CD1c-positive myeloid dendritic cell (primary cell): ENCODE data around the gene MAML3.

Experiments used
- DNase-seq: peaks from one replicate; pipeline ENCODE4 v3.0.0-alpha.2; 2016; ENCODE audit errors: extremely low spot score

Gene MAML3

GRCh38 chr4:139813881-139814280 is 340.1 kb downstream of the MAML3 start:
- peak; percentile 24 for DNase-seq

GRCh38 chr4:139810710-139811109 is 343.3 kb downstream of the MAML3 start:
- no peak for DNase-seq

GRCh38 chr4:139809757-139810140 is 344.2 kb downstream of the MAML3 start:
- no peak for DNase-seq

- no peak for DNase-seq
Observed at GRCh38 chr4:139808808-139809756, 344.9 kb downstream of the MAML3 start.

GRCh38 chr4:139808381-139808807 is 345.6 kb downstream of the MAML3 start:
- no peak for DNase-seq

GRCh38 chr4:139807483-139807882 is 346.5 kb downstream of the MAML3 start:
- DNase-seq = no peak

GRCh38 chr4:139806929-139807328 is 347.1 kb downstream of the MAML3 start:
- no peak for DNase-seq

GRCh38 chr4:139802931-139803330 is 351.1 kb downstream of the MAML3 start:
- no peak for DNase-seq

- no peak for DNase-seq
Observed at GRCh38 chr4:139802488-139802887, 351.5 kb downstream of the MAML3 start.

- no peak for DNase-seq
Observed at GRCh38 chr4:139801895-139802294, 352.1 kb downstream of the MAML3 start.

GRCh38 chr4:139800082-139800481 is 353.9 kb downstream of the MAML3 start:
- no peak for DNase-seq

- DNase-seq = no peak
Observed at GRCh38 chr4:139799615-139800014, 354.4 kb downstream of the MAML3 start.

GRCh38 chr4:139798456-139798855 is 355.5 kb downstream of the MAML3 start:
- no peak for DNase-seq

- no peak for DNase-seq
Observed at GRCh38 chr4:139797287-139797686, 356.7 kb downstream of the MAML3 start.

GRCh38 chr4:139795527-139796314 is 358.3 kb downstream of the MAML3 start:
- DNase-seq = no peak

- no peak for DNase-seq
Observed at GRCh38 chr4:139794158-139794954, 359.6 kb downstream of the MAML3 start.

GRCh38 chr4:139791681-139792080 is 362.3 kb downstream of the MAML3 start:
- DNase-seq = no peak

- DNase-seq = no peak
Observed at GRCh38 chr4:139790291-139790690, 363.7 kb downstream of the MAML3 start.

GRCh38 chr4:139789096-139789654 is 364.8 kb downstream of the MAML3 start:
- peak; percentile 31 for DNase-seq

- DNase-seq = no peak
Observed at GRCh38 chr4:139786494-139787354, 367.3 kb downstream of the MAML3 start.

- DNase-seq = no peak
Observed at GRCh38 chr4:139785356-139785755, 368.6 kb downstream of the MAML3 start.
